Keratinocyte (primary cell): ENCODE measurements around the gene RBM46. TPM values are rescaled to one million over a fixed set of nuclear protein-coding genes. Genes with fewer than 3 reads are reported as not detected.
A peak's percentile ranks its signal among the peaks of the same experiment; 100 is the strongest.

Experiments used
- DNase-seq: peaks from one replicate; pipeline ENCODE4 v3.0.0-alpha.2; 2011; ENCODE audit warnings: low read depth, missing footprints, low spot score
- FAIRE-seq: peaks from 2 replicates; lab custom pipeline; 2011; peaks lifted over from hg19 to GRCh38; lab: Jason Lieb, UNC
- H2AFZ ChIP-seq: 2 replicates; pipeline ENCODE4 v1.6.0; 2012; ENCODE audit warnings: low read length, control low read depth, inconsistent platforms; ENCODE audit not compliant: control insufficient read depth
- H3K27ac ChIP-seq: 2 replicates; pipeline ENCODE4 v1.5.1; 2011; ENCODE audit warnings: low read length; ENCODE audit not compliant: control insufficient read depth, insufficient read depth
- H3K27me3 ChIP-seq: 3 replicates; pipeline ENCODE4 v1.6.0; 2011; ENCODE audit warnings: low read length; ENCODE audit not compliant: control insufficient read depth, insufficient read depth; ENCODE audit errors: extremely low read depth
- H3K36me3 ChIP-seq, 2 experiments: 2 replicates in 1 of 2; 3 replicates in 1 of 2; pipeline ENCODE4 v1.5.1; 2011; ENCODE audit warnings: low read length in 2 of 2, mild to moderate bottlenecking in 1 of 2; ENCODE audit not compliant: control insufficient read depth in 2 of 2, insufficient read depth in 2 of 2; ENCODE audit errors: extremely low read depth in 1 of 2
- H3K4me1 ChIP-seq: 3 replicates; pipeline ENCODE4 v1.5.1; 2011; ENCODE audit warnings: low read length; ENCODE audit not compliant: control insufficient read depth, insufficient read depth; ENCODE audit errors: extremely low read depth
- H3K4me2 ChIP-seq: 3 replicates; pipeline ENCODE4 v1.6.0; 2011; ENCODE audit warnings: low read depth, low read length; ENCODE audit not compliant: control insufficient read depth, insufficient read depth; ENCODE audit errors: extremely low read depth
- H3K4me3 ChIP-seq, 3 experiments: fragments of 200-600 bp in 1 of 3; sonication (generic) in 1 of 3; 2 replicates in 2 of 3; 3 replicates in 1 of 3; pipeline ENCODE4 v1.5.1; 2011 to 2016; ENCODE audit warnings: low read length in 3 of 3, mild to moderate bottlenecking in 3 of 3, control low read depth in 2 of 3, inconsistent platforms in 1 of 3, low read depth in 1 of 3, mixed read lengths in 1 of 3, mixed run types in 1 of 3, moderate library complexity in 1 of 3; ENCODE audit not compliant: control insufficient read depth in 2 of 3, insufficient read depth in 2 of 3; ENCODE audit errors: extremely low read depth in 1 of 3
- H3K79me2 ChIP-seq: 2 replicates; pipeline ENCODE4 v1.6.0; 2012; ENCODE audit warnings: low read length; ENCODE audit not compliant: control insufficient read depth, insufficient read depth
- H3K9ac ChIP-seq: 3 replicates; pipeline ENCODE4 v1.6.0; 2011; ENCODE audit warnings: low read length; ENCODE audit not compliant: control insufficient read depth, insufficient read depth; ENCODE audit errors: extremely low read depth
- H3K9me1 ChIP-seq: 3 replicates; pipeline ENCODE4 v1.6.0; 2011; ENCODE audit warnings: low read length; ENCODE audit not compliant: control insufficient read depth, insufficient read depth; ENCODE audit errors: extremely low read depth
- H3K9me3 ChIP-seq: 2 replicates; pipeline ENCODE4 v1.5.1; 2012; ENCODE audit warnings: low read depth, low read length; ENCODE audit not compliant: control insufficient read depth
- H4K20me1 ChIP-seq: 3 replicates; pipeline ENCODE4 v1.6.0; 2011; ENCODE audit warnings: low read length; ENCODE audit not compliant: control insufficient read depth, insufficient read depth; ENCODE audit errors: extremely low read depth
- CTCF ChIP-seq, 3 experiments: IDR thresholded peaks in 1 of 3; conservative IDR thresholded peaks in 1 of 3; optimal IDR thresholded peaks in 1 of 3; 2 replicates in 2 of 3; 3 replicates in 1 of 3; pipeline versions ENCODE3 to v1.5.1; 2011; ENCODE audit warnings: low read length in 3 of 3, mild to moderate bottlenecking in 3 of 3, moderate library complexity in 2 of 3, control low read depth in 1 of 3, inconsistent platforms in 1 of 3; ENCODE audit not compliant: insufficient read depth in 2 of 3; ENCODE audit errors: extremely low read depth in 1 of 3
- EZH2 ChIP-seq: IDR thresholded peaks from one replicate; pipeline ENCODE4 v1.6.1; 2012; ENCODE audit warnings: inconsistent platforms, mild to moderate bottlenecking, low read length, moderate library complexity
- dilution Hi-C: fragments of 300-500 bp; cut with MboI; formaldehyde crosslinking; loops from one replicate; pipeline ENCODE4 v1.7.0; 2020; ENCODE audit warnings: low sequenced_read_pairs; ENCODE audit not compliant: extremely low pct_ligation_motif_present
- polyA plus RNA-seq, 5 experiments: library from polyadenylated mRNA; depleted of rRNA in 3 of 5; stranded (reverse) in 3 of 5; stranded (forward) in 1 of 5; unstranded in 1 of 5; fragments of >200 nt; gene quantifications; 1 replicate in 1 of 5; 2 replicates in 3 of 5; 3 replicates in 1 of 5; pipeline versions ENCODE4 v1.2.1 to v1.2.3, GENCODE V29; 2011 to 2012; ENCODE audit warnings: missing spikeins in 2 of 5, low read depth in 1 of 5, low replicate concordance in 1 of 5

RBM46 gene
- polyA plus RNA-seq, 1 donor (not counting 4 experiments of a cell fraction or from before 2014, with no cell fraction given), result 0.04 TPM

- H3K9me1 ChIP-seq, result no peaks in the 10 kb centered on the region
- no peaks in the 10 kb centered on the region for H3K9me3 ChIP-seq
- H3K79me2 ChIP-seq, result no peaks in the 10 kb centered on the region
- dilution Hi-C loops, result no loop called here
- H4K20me1 ChIP-seq, result no peaks in the 10 kb centered on the region
- TF ChIP-seq EZH2 (no peak), CTCF (optimal IDR thresholded peaks at IDR 0.05 in 1 of 3, IDR thresholded peaks at IDR 0.05 in 1 of 3, conservative IDR thresholded peaks at IDR 0.05 in 1 of 3; ENCODE audit: extremely low read depth in 1 of 3, insufficient read depth in 2 of 3, low read length in 3 of 3) (peak in 2 of 3 experiments; percentile 45 to 60)
- peaks cover 5% of the 10 kb centered on the region for H3K27me3 ChIP-seq
- no peak overlapping the region for H3K27ac ChIP-seq
- H3K9ac ChIP-seq, result no peak overlapping the region
- H2AFZ ChIP-seq, result no peak overlapping the region
- DNase-seq, result no peak
- peak; percentile 20 for FAIRE-seq
- H3K4me3 ChIP-seq, result no peak overlapping the region
- no peaks in the 10 kb centered on the region for H3K36me3 ChIP-seq
- no peaks in the 10 kb centered on the region for H3K4me1 ChIP-seq
- H3K4me2 ChIP-seq, result no peak overlapping the region
Observed at GRCh38 chr4:154779362-154779947, 1.6 kb upstream of the RBM46 start.

GRCh38 chr4:154781983-154782293, 866 bp downstream of the RBM46 start:
- H4K20me1 ChIP-seq, result no peaks in the 10 kb centered on the region
- H3K4me1 ChIP-seq, result no peaks in the 10 kb centered on the region
- FAIRE-seq (no peak), DNase-seq (no peak)
- no peak overlapping the region for H2AFZ ChIP-seq
- H3K4me3 ChIP-seq, result no peak overlapping the region
- H3K9me1 ChIP-seq, result no peaks in the 10 kb centered on the region
- no peaks in the 10 kb centered on the region for H3K79me2 ChIP-seq
- H3K4me2 ChIP-seq, result no peak overlapping the region
- no peaks in the 10 kb centered on the region for H3K9me3 ChIP-seq
- no peaks in the 10 kb centered on the region for H3K36me3 ChIP-seq
- dilution Hi-C loops, result no loop called here
- TF ChIP-seq CTCF (optimal IDR thresholded peaks at IDR 0.05 in 1 of 3, IDR thresholded peaks at IDR 0.05 in 1 of 3, conservative IDR thresholded peaks at IDR 0.05 in 1 of 3; ENCODE audit: extremely low read depth in 1 of 3, insufficient read depth in 2 of 3, low read length in 3 of 3) (no peak), EZH2 (no peak)
- H3K27ac ChIP-seq, result no peak overlapping the region
- peaks cover 5% of the 10 kb centered on the region for H3K27me3 ChIP-seq
- no peak overlapping the region for H3K9ac ChIP-seq
